Lower leg skin (tissue), 3 donors: ENCODE results near the gene SOCS6.
"Not testable (repeated sequence)": the region's sequence is repeated elsewhere in the genome, so short reads cannot be mapped to it uniquely, and the experiment has no call there.

Experiments used
- POLR2A ChIP-seq, 2 donors: fragments of 450-650 bp; IDR thresholded peaks; one replicate each; pipeline ENCODE4 v1.6.1; 2016 to 2017; ENCODE audit warnings: antibody characterized with exemption in 2 of 2, mild to moderate bottlenecking in 1 of 2, moderate library complexity in 1 of 2
- TF ChIP-seq, protein P1 (sequence below), 3 donors: fragments of 450-650 bp; IDR thresholded peaks; one replicate each; pipeline ENCODE4 v1.5.1; 2016; ENCODE audit warnings: antibody characterized with exemption in 3 of 3, mild to moderate bottlenecking in 3 of 3, moderate library complexity in 2 of 3

DNA sequence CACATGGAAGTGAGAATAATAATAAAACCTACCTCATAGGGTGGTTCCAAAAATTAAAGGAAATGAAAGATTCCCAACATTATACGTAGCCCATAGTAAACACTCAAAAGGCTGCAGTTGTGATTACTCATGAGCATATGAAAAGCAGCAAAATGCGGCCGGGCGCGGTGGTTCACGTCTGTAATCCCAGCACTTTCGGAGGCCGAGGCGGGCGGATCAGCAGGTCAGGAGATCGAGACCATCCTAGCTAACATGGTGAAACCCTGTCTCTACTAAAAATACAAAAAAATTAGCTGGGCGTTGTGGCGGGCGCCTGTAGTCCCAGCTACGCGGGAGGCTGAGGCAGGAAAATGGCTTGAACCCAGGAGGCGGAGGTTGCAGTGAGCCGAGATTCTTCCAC, 39.0 kb upstream of the SOCS6 start:
- TF ChIP-seq, protein P1, sequence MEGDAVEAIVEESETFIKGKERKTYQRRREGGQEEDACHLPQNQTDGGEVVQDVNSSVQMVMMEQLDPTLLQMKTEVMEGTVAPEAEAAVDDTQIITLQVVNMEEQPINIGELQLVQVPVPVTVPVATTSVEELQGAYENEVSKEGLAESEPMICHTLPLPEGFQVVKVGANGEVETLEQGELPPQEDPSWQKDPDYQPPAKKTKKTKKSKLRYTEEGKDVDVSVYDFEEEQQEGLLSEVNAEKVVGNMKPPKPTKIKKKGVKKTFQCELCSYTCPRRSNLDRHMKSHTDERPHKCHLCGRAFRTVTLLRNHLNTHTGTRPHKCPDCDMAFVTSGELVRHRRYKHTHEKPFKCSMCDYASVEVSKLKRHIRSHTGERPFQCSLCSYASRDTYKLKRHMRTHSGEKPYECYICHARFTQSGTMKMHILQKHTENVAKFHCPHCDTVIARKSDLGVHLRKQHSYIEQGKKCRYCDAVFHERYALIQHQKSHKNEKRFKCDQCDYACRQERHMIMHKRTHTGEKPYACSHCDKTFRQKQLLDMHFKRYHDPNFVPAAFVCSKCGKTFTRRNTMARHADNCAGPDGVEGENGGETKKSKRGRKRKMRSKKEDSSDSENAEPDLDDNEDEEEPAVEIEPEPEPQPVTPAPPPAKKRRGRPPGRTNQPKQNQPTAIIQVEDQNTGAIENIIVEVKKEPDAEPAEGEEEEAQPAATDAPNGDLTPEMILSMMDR (IDR thresholded peaks at IDR 0.05) = not testable (repeated sequence)
- TF ChIP-seq POLR2A (IDR thresholded peaks at IDR 0.05) = not testable (repeated sequence)
